Endothelial cell (in vitro differentiated cells): ENCODE results near the gene FGF11. TPM values are rescaled to one million over a fixed set of nuclear protein-coding genes. Genes with fewer than 3 reads are reported as not detected.

Source experiments
- DNase-seq: peaks from one replicate; pipeline ENCODE4 v3.0.0; 2021; ENCODE audit warnings: low spot score
- H3K27ac Mint-ChIP-seq: one replicate; pipeline ENCODE4 v1.8.0; 2021; ENCODE audit warnings: mixed read lengths, inconsistent platforms; ENCODE audit not compliant: unreplicated experiment
- H3K27me3 Mint-ChIP-seq: one replicate; pipeline ENCODE4 v1.8.0; 2021; ENCODE audit warnings: mild to moderate bottlenecking, moderate library complexity, mixed read lengths, inconsistent platforms; ENCODE audit not compliant: unreplicated experiment
- H3K36me3 Mint-ChIP-seq: one replicate; pipeline ENCODE4 v1.8.0; 2021; ENCODE audit warnings: mild to moderate bottlenecking, low read depth, mixed read lengths, inconsistent platforms; ENCODE audit not compliant: unreplicated experiment
- H3K4me1 Mint-ChIP-seq: one replicate; pipeline ENCODE4 v1.8.0; 2021; ENCODE audit warnings: mild to moderate bottlenecking, mixed read lengths, inconsistent platforms; ENCODE audit not compliant: unreplicated experiment
- H3K4me3 Mint-ChIP-seq: one replicate; pipeline ENCODE4 v1.8.0; 2021; ENCODE audit warnings: mild to moderate bottlenecking, mixed read lengths, inconsistent platforms; ENCODE audit not compliant: unreplicated experiment
- H3K9me3 Mint-ChIP-seq: one replicate; pipeline ENCODE4 v1.8.0; 2021; ENCODE audit warnings: mixed read lengths, inconsistent platforms; ENCODE audit not compliant: unreplicated experiment
- CTCF ChIP-seq: fragments of 200-600 bp; sonication (generic); IDR thresholded peaks from one replicate; pipeline ENCODE4 v1.5.0; 2021; ENCODE audit warnings: antibody characterized with exemption; ENCODE audit not compliant: unreplicated experiment
- total RNA-seq: library from RNA; stranded (reverse); fragmentation: NEBNext Ultra II Directional; extraction: Animal tissue kit (Norgen Biotek cat#: 25700); gene quantifications from one replicate; pipeline ENCODE4 v1.2.1, GENCODE V29; 2021; ENCODE audit not compliant: unreplicated experiment

FGF11 gene
- total RNA-seq, 1 donor from 2014 or later: 19.7 TPM

GRCh38 chr17:7425756-7426155, 13.6 kb upstream of the FGF11 start:
- TF ChIP-seq CTCF: no peak
- no peak overlapping the region for H3K27ac Mint-ChIP-seq

GRCh38 chr17:7426203-7426863, 13.0 kb upstream of the FGF11 start:
- no peaks in the 10 kb centered on the region for H3K4me1 Mint-ChIP-seq
- peaks cover 10% of the 10 kb centered on the region for H3K27me3 Mint-ChIP-seq
- no peak overlapping the region for H3K4me3 Mint-ChIP-seq
- no peaks in the 10 kb centered on the region for H3K36me3 Mint-ChIP-seq
- H3K9me3 Mint-ChIP-seq: no peaks in the 10 kb centered on the region
- H3K27ac Mint-ChIP-seq: no peak overlapping the region
- no peak for TF ChIP-seq CTCF
- DNase-seq: no peak

More at GRCh38 chr17:7425756-7426155, 13.6 kb upstream of the FGF11 start:
- Mint-ChIP-seq H3K9me3 (no peaks in the 10 kb centered on the region), H3K27me3 (peaks cover 9% of the 10 kb centered on the region), H3K4me1 (no peaks in the 10 kb centered on the region), H3K36me3 (no peaks in the 10 kb centered on the region), H3K4me3 (no peak overlapping the region)
- DNase-seq: no peak

- no peak overlapping the region for H3K4me3 Mint-ChIP-seq
- no peak for DNase-seq
- peaks cover 10% of the 10 kb centered on the region for H3K27me3 Mint-ChIP-seq
- TF ChIP-seq CTCF: no peak
- H3K9me3 Mint-ChIP-seq: no peaks in the 10 kb centered on the region
- H3K36me3 Mint-ChIP-seq: no peaks in the 10 kb centered on the region
- H3K4me1 Mint-ChIP-seq: no peaks in the 10 kb centered on the region
- no peak overlapping the region for H3K27ac Mint-ChIP-seq
These were observed 12.3 kb upstream of the FGF11 start for GRCh38 chr17:7426896-7427489.

GRCh38 chr17:7427549-7427948, 11.8 kb upstream of the FGF11 start:
- Mint-ChIP-seq H3K4me1 (no peaks in the 10 kb centered on the region), H3K27me3 (peaks cover 10% of the 10 kb centered on the region), H3K27ac (no peak overlapping the region), H3K36me3 (no peaks in the 10 kb centered on the region), H3K9me3 (no peaks in the 10 kb centered on the region), H3K4me3 (no peak overlapping the region)
- no peak for DNase-seq
- TF ChIP-seq CTCF: no peak

- Mint-ChIP-seq H3K9me3 (no peaks in the 10 kb centered on the region), H3K27me3 (peaks cover 10% of the 10 kb centered on the region), H3K36me3 (no peaks in the 10 kb centered on the region), H3K4me3 (no peak within 1 kb of the TSS), H3K27ac (no peak within 1 kb of the TSS), H3K4me1 (no peaks in the 10 kb centered on the region)
- DNase-seq: no peak
- no peak for TF ChIP-seq CTCF
These were observed 10.8 kb upstream of the FGF11 start, which contains the start of gene SPEM3 for GRCh38 chr17:7428557-7428956. TSS of gene SPEM3 (plus strand) at chr17:7428857. CDS start at chr17:7428903, 46 bp downstream.
